ENCODE data around the gene FHOD3. TPM values are rescaled to one million over a fixed set of nuclear protein-coding genes. Genes with fewer than 3 reads are reported as not detected.

Gene FHOD3
- polyA plus RNA-seq, 4 donors: 0.22 to 8.1 (median 1.9) TPM

DNA sequence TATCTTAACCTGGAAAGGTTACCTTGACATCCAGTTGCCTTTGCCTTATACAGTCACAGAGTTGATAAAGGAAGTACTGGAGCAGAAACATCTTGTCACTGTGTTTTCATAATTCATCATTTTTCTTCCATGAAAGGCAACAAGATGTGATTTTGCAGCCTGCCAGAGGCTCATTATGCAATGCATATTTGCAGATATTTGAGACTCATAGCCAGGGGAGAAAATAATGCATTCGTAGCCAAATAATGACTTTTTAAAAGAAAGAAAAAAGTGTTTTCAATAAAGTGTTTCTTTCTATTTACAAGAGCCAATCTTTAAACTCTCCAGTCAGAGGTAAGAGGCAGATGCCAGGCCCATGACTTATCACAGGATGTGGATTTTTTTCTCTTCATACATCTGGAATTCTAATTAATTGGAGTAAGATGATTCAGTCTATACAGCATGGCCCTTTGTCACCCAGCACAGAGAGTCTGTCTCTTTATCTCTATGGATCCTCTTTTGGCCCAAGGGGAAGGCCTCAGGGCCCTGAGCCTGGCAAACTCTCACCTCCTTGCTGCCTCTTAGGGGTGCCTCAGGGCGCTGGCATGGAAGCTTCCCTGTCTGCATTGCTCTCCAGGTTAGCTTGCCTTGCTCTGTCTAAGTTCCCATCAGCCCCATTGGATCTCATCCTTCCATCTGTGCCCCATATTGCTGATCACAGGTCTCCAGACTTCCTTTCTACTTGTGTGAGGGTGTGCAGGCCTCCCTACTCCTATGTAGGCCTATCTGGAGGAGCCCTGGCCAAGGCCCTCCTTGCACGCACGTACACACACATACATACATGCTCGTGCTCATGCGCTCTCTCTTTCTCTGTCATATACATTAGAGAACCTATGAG, 283.6 kb downstream of the FHOD3 start:
- Histone ChIP-seq H3K4me1 (ENCODE audit: control insufficient read depth in 3 of 3, insufficient read depth in 2 of 3, low read depth in 1 of 3, low read length in 2 of 3) (no peaks in the 10 kb centered on the region), H3K9me3 (ENCODE audit: control insufficient read depth in 2 of 2, insufficient read depth in 1 of 2, low read depth in 1 of 2, low read length in 1 of 2) (peaks cover 0 to 3% of the 10 kb centered on the region in 2 donors), H3K27me3 (ENCODE audit: control insufficient read depth in 3 of 3, insufficient read depth in 3 of 3, low read length in 3 of 3) (no peaks in the 10 kb centered on the region), H3K36me3 (ENCODE audit: control insufficient read depth in 3 of 3, insufficient read depth in 2 of 3, low read depth in 1 of 3, low read length in 3 of 3) (no peaks in the 10 kb centered on the region), H3K27ac (ENCODE audit: low read depth in 1 of 3, low read length in 2 of 3) (no peak overlapping the region), H3K4me3 (ENCODE audit: low read depth in 1 of 3, low read length in 3 of 3) (no peak overlapping the region)
- DNase-seq (no peak), FAIRE-seq (no peak)
- WGBS, 3 donors: 90 to 91% (median 90%) methylated on average over 6 of the region's 6 CpGs

DNA sequence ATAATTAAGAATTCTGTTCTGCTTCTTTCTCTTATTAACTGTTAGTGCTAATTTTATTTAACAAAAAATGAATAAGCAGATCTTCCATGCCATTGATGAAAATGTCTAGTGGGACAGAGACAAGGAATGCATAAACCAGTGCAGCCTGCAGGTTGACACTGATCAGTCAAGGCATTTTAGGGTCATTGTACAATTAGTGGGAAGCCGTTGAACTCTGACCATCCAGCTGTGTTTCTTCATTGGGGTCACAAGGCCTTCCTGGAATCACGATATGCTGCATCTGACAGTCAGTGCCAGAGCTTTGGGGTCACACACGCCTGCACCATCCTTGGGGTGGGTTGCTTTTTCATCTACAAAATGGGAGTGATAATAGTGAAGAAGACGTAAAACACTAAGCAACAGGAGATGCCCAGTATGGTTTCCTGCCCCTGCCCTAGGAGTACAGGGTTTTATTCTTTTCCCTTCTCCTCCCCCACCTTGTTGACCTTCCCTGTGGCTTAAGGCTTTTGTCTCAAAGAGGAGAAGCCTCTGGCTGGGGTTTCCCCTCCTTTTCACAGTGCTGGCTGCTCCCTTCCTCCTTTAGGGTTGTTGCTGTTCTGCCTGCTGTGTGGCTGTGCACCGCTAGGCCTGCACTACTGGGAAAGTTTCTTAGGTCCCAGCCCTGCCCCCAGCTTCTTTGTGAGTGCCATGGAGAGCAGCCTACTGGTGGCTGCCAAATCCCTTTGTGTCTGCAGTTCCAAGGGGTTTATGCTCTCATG, 285.7 kb downstream of the FHOD3 start:
- 68 to 74% (median 68%) methylated on average over 5 of the region's 5 CpGs for WGBS, 3 donors
- no peak for DNase-seq

DNA sequence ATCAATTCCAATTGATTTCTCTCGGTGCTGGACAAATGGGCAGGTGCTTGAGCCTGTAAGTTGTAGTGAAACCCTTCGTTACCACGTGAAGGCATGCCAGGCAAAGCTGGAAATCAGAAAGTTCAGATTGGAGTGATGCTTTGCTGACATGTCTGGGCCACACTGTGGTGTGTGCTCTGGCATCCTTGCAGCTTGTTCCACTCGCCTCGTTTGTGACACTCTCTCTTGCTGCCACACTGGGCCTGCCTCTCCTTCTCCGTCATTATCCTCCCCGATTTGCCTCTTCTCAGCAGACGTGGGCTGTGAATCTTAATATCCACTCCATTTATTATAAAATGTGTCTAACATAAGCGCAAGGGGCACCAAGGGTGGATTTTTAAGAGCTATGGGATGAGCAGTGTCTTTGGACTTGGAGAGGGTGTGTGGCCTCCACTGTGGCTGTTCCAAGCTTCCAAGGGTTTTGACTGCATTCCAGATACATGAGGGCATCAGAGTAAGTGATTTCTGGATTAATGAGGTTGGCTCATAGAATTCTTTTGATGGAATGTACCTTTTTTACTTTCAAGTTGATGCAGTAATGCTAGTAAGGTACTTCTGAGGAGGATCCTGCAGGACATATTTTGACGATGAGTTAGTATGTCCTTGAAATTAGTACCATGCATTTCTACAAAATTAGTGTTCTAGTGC, 292.5 kb downstream of the FHOD3 start:
- Histone ChIP-seq H3K36me3 (ENCODE audit: control insufficient read depth in 3 of 3, insufficient read depth in 2 of 3, low read depth in 1 of 3, low read length in 3 of 3) (no peaks in the 10 kb centered on the region), H3K9me3 (ENCODE audit: control insufficient read depth in 2 of 2, insufficient read depth in 1 of 2, low read depth in 1 of 2, low read length in 1 of 2) (no peaks in the 10 kb centered on the region), H3K27me3 (ENCODE audit: control insufficient read depth in 3 of 3, insufficient read depth in 3 of 3, low read length in 3 of 3) (no peaks in the 10 kb centered on the region), H3K27ac (ENCODE audit: low read depth in 1 of 3, low read length in 2 of 3) (no peak overlapping the region), H3K4me3 (ENCODE audit: low read depth in 1 of 3, low read length in 3 of 3) (no peak overlapping the region), H3K4me1 (ENCODE audit: control insufficient read depth in 3 of 3, insufficient read depth in 2 of 3, low read depth in 1 of 3, low read length in 2 of 3) (no peaks in the 10 kb centered on the region)
- FAIRE-seq: no peak
- no peak for DNase-seq
- 86 to 88% (median 86%) methylated on average over 10 of the region's 10 CpGs for WGBS, 3 donors

More for the DNA sequence above, 285.7 kb downstream of the FHOD3 start:
- Histone ChIP-seq H3K4me3 (ENCODE audit: low read depth in 1 of 3, low read length in 3 of 3) (no peak overlapping the region), H3K36me3 (ENCODE audit: control insufficient read depth in 3 of 3, insufficient read depth in 2 of 3, low read depth in 1 of 3, low read length in 3 of 3) (no peaks in the 10 kb centered on the region), H3K9me3 (ENCODE audit: control insufficient read depth in 2 of 2, insufficient read depth in 1 of 2, low read depth in 1 of 2, low read length in 1 of 2) (peaks cover 0 to 3% of the 10 kb centered on the region in 2 donors), H3K27ac (ENCODE audit: low read depth in 1 of 3, low read length in 2 of 3) (no peak overlapping the region), H3K27me3 (ENCODE audit: control insufficient read depth in 3 of 3, insufficient read depth in 3 of 3, low read length in 3 of 3) (no peaks in the 10 kb centered on the region), H3K4me1 (ENCODE audit: control insufficient read depth in 3 of 3, insufficient read depth in 2 of 3, low read depth in 1 of 3, low read length in 2 of 3) (no peaks in the 10 kb centered on the region)
- FAIRE-seq: no peak

DNA sequence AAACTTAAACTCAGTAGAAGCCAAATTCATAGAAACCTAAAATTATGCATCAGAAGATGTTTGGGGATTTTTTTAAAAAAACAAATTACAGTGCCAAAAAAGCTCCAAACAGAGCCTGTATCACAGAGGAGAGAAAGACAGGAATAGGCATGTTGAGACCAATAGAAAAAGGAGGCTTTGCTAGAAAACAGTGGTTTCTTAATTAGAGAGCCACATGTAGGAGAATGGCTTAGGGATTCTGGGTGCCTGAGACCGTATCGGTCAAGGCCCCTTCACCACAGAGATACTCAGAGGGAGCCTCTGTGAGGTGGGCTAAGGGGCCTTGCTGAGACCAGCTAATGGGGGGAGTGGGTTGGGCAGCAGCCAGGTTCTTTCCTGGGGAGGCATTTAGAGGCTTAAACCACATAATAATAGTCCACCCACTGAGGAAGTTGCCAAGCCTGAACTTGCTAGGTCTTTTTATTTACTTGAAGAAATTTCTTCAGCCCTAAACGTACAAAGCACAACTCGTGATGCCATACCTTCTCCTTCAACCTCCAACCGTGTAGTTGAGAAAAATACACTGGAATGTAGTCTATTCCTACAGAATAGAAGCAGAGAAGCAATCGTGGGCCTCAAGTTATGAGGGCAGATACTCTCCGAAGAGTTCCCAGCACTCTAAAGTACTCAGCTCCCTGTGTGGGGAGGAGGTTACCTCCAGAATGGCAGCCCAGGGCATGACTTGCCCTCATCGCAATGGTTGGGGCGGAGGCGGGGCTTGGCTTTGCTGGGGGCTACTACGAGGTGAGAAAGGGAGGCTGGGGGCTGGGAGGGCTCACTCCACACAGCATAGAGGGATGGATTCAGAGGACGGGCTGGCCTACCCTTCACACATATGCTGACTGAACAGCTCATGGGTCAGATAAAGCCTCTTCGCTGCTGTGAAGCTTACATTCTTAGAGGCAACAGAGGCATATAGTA, 293.4 kb downstream of the FHOD3 start:
- Histone ChIP-seq H3K36me3 (ENCODE audit: control insufficient read depth in 3 of 3, insufficient read depth in 2 of 3, low read depth in 1 of 3, low read length in 3 of 3) (no peaks in the 10 kb centered on the region), H3K27ac (ENCODE audit: low read depth in 1 of 3, low read length in 2 of 3) (no peak overlapping the region), H3K4me3 (ENCODE audit: low read depth in 1 of 3, low read length in 3 of 3) (no peak overlapping the region), H3K9me3 (ENCODE audit: control insufficient read depth in 2 of 2, insufficient read depth in 1 of 2, low read depth in 1 of 2, low read length in 1 of 2) (no peaks in the 10 kb centered on the region), H3K27me3 (ENCODE audit: control insufficient read depth in 3 of 3, insufficient read depth in 3 of 3, low read length in 3 of 3) (no peaks in the 10 kb centered on the region), H3K4me1 (ENCODE audit: control insufficient read depth in 3 of 3, insufficient read depth in 2 of 3, low read depth in 1 of 3, low read length in 2 of 3) (no peaks in the 10 kb centered on the region)
- FAIRE-seq (no peak), DNase-seq (no peak)
- 86 to 92% (median 87%) methylated on average over 13 of the region's 13 CpGs for WGBS, 3 donors

DNA sequence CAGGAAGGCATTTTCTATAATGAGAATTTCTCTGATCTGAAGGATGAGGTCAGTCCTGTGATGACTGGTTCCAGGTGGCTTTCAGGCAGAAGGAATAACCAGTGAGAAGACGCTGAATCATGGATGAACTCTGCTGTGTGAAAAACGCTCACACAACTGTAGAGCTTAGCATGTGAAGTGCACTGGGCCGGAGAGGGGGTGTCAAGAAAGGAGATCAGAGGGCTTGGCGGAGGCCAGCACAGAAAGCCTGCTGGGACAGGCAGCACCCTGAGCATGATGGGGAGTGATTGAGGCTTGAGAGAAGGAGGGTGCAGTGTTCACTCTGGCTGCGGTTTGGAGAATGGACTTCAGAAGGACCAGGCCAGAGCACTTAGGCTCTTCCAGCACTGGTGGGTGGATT, 294.8 kb downstream of the FHOD3 start:
- Histone ChIP-seq H3K27me3 (ENCODE audit: control insufficient read depth in 3 of 3, insufficient read depth in 3 of 3, low read length in 3 of 3) (no peaks in the 10 kb centered on the region), H3K27ac (ENCODE audit: low read depth in 1 of 3, low read length in 2 of 3) (no peak overlapping the region), H3K4me3 (ENCODE audit: low read depth in 1 of 3, low read length in 3 of 3) (no peak overlapping the region), H3K36me3 (ENCODE audit: control insufficient read depth in 3 of 3, insufficient read depth in 2 of 3, low read depth in 1 of 3, low read length in 3 of 3) (no peaks in the 10 kb centered on the region), H3K4me1 (ENCODE audit: control insufficient read depth in 3 of 3, insufficient read depth in 2 of 3, low read depth in 1 of 3, low read length in 2 of 3) (no peaks in the 10 kb centered on the region), H3K9me3 (ENCODE audit: control insufficient read depth in 2 of 2, insufficient read depth in 1 of 2, low read depth in 1 of 2, low read length in 1 of 2) (no peaks in the 10 kb centered on the region)
- FAIRE-seq (no peak), DNase-seq (no peak)
- WGBS, 3 donors: 83 to 87% (median 83%) methylated on average over 5 of the region's 5 CpGs

DNA sequence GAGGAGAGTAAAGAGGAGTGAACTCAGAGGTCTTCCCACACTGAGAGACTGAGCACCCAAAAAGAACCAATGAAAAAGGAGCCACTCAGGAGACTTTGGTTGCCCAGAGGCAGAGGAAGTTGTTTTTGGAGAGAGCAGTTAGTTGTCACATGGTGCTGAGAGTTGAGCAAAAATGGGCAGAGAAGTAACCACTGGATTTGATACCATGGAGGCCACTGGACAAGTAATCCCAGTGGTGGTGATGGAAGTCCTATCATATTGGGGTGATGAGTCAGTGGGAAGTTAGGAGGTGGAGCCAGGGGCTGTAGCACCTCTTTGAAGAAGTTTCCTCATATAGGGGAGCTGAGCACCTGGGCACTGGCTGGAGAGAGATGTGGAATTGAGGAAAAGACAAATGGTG, 295.5 kb downstream of the FHOD3 start:
- no peak overlapping the region for H3K4me3 ChIP-seq (ENCODE audit: low read depth in 1 of 3, low read length in 3 of 3)
- H3K27me3 ChIP-seq (ENCODE audit: control insufficient read depth in 3 of 3, insufficient read depth in 3 of 3, low read length in 3 of 3): no peaks in the 10 kb centered on the region
- H3K4me1 ChIP-seq (ENCODE audit: control insufficient read depth in 3 of 3, insufficient read depth in 2 of 3, low read depth in 1 of 3, low read length in 2 of 3): peaks cover 0 to 4% (median 0%) of the 10 kb centered on the region in 3 donors
- H3K36me3 ChIP-seq (ENCODE audit: control insufficient read depth in 3 of 3, insufficient read depth in 2 of 3, low read depth in 1 of 3, low read length in 3 of 3): no peaks in the 10 kb centered on the region
- H3K27ac ChIP-seq (ENCODE audit: low read depth in 1 of 3, low read length in 2 of 3): no peak overlapping the region
- FAIRE-seq: no peak
- H3K9me3 ChIP-seq (ENCODE audit: control insufficient read depth in 2 of 2, insufficient read depth in 1 of 2, low read depth in 1 of 2, low read length in 1 of 2): no peaks in the 10 kb centered on the region
- no peak for DNase-seq

DNA sequence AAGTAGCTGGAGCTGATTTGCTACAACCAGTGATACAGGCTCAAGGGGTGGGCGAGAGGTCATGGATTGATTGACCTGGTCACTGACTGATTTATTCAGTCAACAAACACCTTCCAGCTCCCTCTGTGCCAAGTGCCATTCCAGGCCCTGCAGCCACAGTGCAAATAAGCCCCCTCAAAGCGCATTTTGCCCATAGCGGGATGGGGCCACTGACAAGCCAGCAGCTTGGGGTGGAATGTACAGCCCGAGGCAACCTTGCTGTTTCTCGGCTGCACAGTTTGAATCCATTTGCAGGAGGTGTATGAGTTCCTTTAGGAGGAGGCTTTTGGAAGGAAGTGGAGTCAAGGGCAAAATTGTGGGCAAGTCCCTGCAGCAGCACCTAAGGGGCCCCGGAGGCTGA, 296.1 kb downstream of the FHOD3 start:
- no peak overlapping the region for H3K27ac ChIP-seq (ENCODE audit: low read depth in 1 of 3, low read length in 2 of 3)
- 93 to 97% (median 96%) methylated on average over 6 of the region's 6 CpGs for WGBS, 3 donors
- H3K36me3 ChIP-seq (ENCODE audit: control insufficient read depth in 3 of 3, insufficient read depth in 2 of 3, low read depth in 1 of 3, low read length in 3 of 3): no peaks in the 10 kb centered on the region
- H3K4me1 ChIP-seq (ENCODE audit: control insufficient read depth in 3 of 3, insufficient read depth in 2 of 3, low read depth in 1 of 3, low read length in 2 of 3): peaks cover 0 to 5% (median 0%) of the 10 kb centered on the region in 3 donors
- H3K4me3 ChIP-seq (ENCODE audit: low read depth in 1 of 3, low read length in 3 of 3): no peak overlapping the region
- FAIRE-seq: no peak
- H3K27me3 ChIP-seq (ENCODE audit: control insufficient read depth in 3 of 3, insufficient read depth in 3 of 3, low read length in 3 of 3): no peaks in the 10 kb centered on the region
- no peaks in the 10 kb centered on the region for H3K9me3 ChIP-seq (ENCODE audit: control insufficient read depth in 2 of 2, insufficient read depth in 1 of 2, low read depth in 1 of 2, low read length in 1 of 2)
- DNase-seq: no peak

Measured in small intestine (tissue), 7 donors.